Urothelium cell line (cell line): Measurements from ENCODE around the gene PLEKHM2.
"Not testable (repeated sequence)": the region's sequence is repeated elsewhere in the genome, so short reads cannot be mapped to it uniquely, and the experiment has no call there.

ENCODE experiments used
- DNase-seq: peaks from one replicate; pipeline ENCODE4 v3.0.0; 2011; ENCODE audit warnings: low spot score, mixed read lengths
- FAIRE-seq: peaks from 2 replicates; lab custom pipeline; 2011; peaks lifted over from hg19 to GRCh38; lab: Jason Lieb, UNC

Gene PLEKHM2

DNA sequence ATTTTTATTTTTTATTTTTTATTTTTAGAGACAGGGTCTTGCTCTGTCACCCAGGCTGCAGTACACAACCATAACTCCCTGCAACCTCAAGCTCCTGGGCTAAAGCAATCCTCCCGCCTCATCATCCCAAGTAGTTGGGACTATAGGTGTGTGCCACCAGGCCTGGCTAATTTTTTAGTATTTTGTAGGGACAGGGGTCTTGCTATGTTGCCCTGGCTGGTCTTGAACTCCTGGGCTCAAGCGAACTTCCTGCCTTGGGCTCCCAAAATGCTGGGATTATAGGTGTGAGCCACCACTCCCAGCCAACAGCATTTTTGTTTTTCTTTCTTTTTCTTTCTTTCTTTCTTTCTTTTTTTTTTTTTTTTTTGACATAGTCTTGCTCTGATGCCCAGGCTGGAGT lies 14.1 kb downstream of the PLEKHM2 start:
- no peak for FAIRE-seq
- no peak for DNase-seq

DNA sequence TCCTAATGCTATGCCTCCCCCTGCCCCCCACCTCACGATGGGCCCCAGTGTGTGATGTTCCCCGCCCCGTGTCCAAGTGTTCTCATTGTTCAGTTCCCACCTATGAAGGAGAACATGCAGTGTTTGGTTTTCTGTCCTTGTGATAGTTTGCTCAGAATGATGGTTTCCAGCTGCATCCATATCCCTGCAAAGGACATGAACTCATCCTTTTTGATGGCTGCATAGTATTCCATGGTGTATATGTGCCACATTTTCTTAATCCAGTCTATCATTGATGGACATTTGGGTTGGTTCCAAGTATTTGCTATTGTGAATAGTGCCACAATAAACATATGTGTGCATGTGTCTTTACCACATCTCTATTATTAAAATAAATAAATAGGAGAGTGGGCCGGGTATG lies 15.2 kb downstream of the PLEKHM2 start:
- FAIRE-seq, DNase-seq: not testable (repeated sequence)

DNA sequence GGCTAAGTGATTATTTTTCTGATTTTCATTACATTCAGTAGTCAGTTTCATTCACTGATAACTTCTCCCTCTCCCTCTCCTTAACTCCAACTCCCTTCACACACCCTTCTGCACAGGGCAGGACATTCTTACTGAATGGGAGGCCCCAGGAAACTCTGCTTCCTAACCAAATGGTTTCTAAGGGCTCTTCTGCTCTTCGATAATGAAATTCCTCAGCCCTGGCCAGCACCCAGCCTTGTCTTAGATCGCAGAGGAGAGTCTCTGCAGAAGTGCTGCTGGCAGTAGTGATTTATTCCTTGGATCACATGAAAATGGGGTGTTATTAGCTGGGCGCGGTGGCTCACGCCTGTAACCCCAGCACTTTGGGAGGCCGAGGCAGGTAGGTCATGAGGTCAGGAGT lies 16.4 kb downstream of the PLEKHM2 start:
- FAIRE-seq = no peak
- DNase-seq = no peak

DNA sequence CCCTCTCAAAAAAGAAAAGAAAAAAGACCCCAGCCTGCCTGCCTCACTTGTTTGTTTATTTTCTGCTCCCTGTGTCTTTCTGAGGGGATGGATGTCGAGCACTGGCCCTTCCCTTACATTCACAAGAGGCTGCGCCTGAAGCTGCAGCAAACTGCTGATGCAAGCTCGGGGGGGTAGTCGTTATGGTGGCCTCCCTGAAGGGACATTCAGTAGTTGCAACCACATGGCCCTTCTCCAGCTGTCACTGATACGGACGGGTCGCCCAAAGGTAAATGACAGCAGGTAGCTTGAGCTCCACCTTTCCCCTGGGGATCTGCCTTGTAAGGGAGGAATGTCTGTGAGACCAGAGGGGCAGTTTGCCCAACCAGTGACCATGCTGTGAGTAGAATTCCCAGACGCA lies 17.7 kb downstream of the PLEKHM2 start:
- FAIRE-seq = no peak
- no peak for DNase-seq

DNA sequence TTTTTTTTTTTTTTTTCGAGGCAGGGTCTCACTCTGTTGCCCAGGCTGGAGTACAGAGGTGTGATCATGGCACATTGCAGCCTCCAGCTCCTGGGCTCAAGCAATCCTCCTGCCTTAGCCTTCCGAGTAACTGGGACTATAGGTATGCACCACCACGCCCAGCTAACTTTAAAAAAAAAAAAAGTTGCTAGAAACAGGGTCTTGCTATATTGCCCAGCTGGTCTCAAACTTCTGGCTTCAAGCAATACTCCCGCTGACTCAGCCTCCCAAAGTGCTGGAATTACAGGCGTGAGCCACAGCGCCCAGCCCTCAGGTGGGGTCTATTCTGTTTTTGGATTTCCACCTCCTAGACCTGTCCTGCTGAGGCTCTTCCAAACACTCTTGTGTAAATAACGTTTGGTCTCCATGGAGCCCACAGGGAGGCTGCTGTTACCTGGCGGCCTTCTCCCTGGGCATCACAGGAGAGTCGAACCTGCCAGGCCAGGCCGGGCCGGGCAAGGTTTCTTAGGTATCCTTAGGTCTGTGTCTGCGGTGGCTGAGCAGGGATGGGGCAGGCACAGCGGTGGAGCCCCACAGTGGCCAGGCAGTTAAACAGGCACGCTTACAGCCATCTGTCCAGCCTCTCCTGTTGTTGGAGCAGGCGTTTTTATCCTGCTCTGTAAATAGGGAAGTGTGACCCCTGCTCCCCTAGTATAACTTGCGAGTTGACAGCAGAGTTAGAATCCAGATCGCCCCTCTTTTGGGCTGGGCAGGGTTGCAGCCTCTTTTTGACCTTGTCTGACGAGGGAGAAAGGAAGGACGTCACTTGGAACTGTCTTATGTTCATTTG lies 18.8 kb downstream of the PLEKHM2 start:
- DNase-seq = no peak
- no peak for FAIRE-seq

DNA sequence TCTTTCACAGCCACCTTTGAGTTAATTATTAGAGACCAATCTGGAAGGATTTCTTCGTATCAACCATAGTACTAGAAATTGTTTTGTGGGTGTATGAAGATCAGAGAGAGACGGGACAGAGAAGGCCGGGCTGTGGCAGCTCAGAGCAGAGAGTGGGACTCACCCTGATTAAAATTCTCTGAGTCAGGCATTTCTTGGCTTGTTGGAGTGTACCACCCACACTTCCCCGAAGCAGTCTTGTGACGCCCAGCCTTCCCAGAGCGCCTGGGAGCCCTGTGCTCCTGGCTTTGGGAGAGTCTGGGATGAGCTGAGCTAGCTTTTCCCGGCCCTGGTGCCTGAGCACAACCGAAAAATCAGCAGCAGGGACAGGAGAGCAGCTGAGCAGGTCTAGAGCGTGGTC lies 19.4 kb downstream of the PLEKHM2 start:
- no peak for FAIRE-seq

DNA sequence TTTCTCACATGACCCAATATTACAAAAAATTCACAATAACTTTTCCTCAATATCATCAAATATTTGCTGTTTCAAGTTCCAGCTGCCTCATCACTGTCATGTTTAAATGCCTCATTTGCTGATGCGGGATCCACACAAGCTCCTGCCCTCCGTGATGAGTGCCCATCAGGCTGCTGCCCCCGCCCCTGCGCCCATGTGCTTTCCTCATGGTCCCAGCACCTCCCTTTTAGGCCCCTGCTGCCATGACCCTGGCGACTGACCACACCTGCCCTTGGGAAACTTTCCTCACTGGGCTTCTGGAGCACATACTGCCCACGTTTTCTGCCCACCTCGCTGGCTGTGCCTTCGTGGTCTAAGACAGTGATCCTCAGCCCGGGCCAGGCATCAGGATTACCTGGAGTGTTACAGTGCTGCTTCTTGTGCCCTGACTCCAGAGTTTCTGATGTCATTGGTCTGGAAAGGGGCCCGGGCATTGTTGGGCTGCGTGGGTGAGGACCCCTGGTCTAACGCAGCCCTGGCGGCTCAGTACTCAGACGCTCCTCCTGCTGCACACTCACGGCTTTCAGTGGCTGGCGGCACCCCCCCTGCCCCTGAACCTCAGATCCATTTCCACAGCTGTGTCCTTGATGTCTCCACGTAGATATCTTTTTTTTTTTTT lies 20.5 kb downstream of the PLEKHM2 start:
- no peak for FAIRE-seq
- no peak for DNase-seq

More for the DNA sequence above, 19.4 kb downstream of the PLEKHM2 start:
- no peak for DNase-seq

DNA sequence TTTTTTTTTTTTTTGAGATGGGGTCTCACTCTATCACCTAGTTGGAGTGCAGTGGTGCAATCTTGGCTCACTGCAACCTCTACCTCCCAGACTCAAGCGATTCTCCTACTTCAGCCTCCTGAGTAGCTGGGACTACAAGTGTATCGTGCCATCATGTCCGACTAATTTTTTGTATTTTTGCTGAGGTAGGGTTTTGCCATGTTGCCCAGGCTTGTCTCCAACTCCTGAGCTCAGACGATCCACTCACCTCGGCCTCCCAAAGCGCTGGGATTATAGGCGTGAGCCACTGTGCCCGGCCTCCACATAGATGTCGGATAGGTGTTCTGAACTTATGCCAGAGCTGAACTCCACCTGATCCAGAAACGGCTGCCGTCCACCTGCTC lies 21.1 kb downstream of the PLEKHM2 start:
- DNase-seq = no peak
- no peak for FAIRE-seq

DNA sequence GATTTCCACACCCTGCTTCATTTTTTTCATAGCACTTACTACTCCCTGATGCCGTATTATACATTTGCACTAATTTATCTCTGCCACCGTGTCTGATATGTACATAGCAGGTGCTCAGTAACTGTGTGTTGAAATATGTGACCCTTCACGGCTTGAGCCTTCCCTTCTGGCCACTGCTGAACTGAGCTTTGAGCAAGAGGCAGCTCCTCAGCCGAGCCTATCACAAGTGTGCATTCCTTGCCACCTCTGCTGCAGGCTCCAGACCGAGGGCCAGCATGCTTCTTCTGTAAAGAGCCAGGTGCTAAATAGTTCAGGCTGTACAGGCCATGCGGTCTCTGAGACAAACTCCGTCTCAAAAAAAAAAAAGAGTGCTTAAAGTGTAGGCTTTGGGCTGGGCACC lies 22.6 kb downstream of the PLEKHM2 start:
- DNase-seq = no peak
- FAIRE-seq = no peak

DNA sequence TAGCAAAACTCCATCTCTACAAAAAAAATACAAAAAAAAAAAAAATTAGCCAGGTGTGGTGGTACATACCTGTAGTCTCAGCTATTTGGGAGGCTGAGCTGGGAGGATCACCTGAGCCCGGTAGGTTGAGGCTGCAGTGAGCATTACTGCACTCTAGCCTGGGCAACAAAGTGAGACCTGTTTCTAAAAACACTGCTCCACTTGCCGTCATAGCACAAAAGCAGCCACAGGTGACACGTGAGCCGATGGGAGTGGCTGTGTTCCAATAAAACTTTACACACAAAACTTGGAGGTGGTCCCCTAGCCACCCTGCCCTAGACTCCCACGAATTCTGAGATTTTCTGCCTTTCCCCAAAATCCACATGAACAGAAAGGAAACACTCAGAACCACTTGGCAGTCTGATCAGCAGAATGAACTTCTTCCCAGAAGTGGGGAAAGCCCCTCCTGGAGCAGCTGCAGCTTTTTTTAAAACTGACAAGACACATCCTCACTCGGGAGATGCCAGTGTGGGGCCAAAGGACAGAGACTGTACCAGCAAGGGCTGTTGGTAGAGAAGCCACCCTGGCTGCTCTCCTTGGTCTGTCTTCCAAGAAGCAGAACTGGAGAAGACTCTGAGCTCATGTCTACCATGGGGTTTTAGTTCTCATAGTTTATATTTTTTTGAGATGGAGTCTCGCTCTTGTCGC lies 23.3 kb downstream of the PLEKHM2 start:
- DNase-seq (no peak), FAIRE-seq (no peak)

DNA sequence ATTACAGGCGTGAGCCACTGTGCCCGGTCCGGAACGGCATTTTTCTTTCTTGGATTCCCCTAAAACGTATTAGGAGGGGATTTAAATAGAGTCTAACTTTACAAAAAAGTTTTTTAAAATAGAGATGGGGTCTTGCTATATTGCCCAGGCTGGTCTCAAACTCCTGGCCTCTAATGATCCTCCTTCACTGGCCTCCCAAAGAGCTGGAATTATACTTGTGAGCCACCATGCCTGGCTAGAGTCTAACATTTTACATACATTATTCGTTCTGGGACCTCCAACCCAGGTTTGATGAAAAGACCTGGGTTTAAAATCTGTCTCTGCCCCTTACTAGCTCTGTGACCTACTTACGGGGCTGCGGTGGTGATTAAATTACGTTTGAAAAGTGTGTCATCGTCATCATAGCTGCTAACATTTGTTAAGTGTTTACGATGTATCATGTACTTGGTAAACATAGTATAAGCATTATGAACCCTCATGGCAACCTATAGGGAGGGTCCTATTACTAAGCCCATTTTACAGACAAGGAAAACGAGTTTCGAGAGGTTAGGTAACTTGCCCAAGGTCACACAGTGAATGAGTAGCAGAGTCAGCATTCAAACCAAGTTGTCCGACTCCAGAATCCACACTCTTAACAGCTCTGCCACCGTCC lies 24.5 kb downstream of the PLEKHM2 start:
- no peak for FAIRE-seq

DNA sequence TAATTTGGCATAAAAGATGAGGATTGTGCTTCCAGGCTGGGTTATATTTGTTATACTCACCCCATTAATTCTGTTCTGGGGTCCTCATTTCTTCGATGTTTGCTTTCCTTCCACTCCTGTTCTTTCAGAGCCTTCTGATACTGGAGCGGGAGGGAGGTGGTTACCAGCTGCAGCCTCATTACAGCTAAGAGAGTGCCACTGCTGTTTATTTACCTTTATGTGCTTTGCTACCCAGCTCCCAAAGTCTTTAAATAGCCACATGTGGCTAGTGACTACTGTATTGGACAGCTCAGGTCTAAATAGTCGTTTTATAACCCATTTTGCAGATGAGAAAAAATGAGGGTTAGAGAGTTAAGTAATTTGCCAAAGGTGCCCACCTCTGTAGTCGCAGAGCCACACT lies 25.1 kb downstream of the PLEKHM2 start:
- no peak for DNase-seq
- no peak for FAIRE-seq

More for the DNA sequence above, 24.5 kb downstream of the PLEKHM2 start:
- DNase-seq = no peak

DNA sequence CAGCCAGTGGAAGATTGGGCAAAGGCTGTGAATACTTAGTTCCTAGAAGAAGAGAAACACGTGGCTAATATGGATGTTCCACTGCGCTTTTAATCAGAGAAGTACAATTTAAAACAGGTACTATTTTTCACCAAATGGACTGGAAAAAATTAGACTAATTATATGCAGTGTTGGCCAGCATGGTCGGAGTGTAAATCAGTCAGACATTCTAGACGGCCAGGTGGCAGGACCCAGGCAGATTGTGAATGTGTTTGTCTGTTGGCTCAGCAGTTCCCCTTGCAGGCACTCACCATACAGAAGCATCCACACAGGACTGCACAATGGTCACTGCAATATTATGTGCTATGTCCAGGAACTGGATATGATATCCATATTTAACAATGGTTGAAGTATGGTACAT lies 28.0 kb downstream of the PLEKHM2 start:
- no peak for FAIRE-seq

DNA sequence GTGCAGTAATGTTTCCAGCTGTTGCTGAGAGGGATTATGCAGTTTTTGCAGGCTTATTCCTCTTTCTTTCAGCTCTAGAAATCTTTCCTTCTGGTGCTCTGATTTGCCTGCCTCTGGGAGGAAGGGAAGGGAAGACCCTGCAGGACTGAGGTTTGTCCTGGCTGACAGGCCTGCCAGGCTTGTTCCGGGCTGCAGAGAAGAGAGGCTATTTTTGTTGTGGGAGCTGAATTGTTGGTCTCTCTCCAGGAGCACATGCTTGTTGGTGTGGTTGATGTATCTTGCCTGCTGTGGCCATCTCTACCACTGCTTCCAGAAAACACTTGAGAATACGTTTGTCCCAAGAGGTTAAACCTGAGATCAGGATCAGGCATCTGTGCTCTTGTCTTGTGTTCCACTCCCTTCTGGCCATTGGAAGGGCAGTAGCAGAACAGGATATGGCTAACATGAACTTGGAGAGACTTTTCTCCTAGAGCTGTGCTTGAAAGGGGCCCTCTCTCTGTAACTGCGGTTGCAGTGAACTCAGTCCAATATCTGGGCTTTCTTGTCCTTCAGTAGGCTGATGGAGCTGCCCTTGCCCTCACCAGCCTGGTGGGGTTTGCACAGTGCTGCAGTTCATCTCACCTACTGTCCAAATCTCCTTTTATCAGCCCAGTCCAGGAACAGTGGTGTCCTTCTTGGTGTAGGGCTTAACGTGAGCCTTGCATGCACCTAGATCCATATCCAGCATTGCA lies 30.5 kb downstream of the PLEKHM2 start:
- DNase-seq = no peak
- no peak for FAIRE-seq

More for the DNA sequence above, 28.0 kb downstream of the PLEKHM2 start:
- no peak for DNase-seq

DNA sequence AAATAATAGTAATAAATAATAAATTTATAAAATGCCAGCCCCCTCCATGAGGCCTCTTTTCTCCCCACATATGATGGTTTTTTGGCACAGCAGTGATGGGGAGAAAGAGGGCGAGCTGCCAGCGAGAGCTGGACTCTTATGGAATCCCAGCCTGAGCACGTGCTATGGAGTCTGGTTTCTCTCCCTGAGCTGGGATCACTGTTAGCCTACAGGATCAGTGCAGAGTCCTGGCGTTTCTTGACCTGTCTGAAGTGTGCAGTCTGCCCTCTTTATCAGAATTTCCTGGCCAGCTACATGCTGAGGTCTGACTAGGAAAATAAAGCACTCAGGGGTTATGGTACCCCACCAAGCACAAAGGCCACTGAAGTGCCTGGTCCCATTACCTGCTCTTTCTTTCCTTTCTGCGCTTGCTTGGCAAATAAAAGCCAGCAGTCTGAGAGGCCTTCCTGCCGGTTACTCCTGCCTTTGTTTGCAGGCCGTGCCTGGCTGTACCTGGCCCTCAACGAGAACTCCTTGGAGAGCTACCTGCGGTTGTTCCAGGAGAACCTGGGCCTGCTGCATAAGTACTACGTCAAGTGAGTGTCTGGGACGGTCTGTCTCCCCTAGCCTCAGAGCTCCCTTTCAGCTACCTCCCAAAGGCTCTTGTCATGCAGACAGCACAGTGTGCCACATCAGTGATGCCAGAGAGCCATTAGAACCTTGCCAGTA lies 33.5 kb downstream of the PLEKHM2 start:
- no peak for DNase-seq
- no peak for FAIRE-seq

DNA sequence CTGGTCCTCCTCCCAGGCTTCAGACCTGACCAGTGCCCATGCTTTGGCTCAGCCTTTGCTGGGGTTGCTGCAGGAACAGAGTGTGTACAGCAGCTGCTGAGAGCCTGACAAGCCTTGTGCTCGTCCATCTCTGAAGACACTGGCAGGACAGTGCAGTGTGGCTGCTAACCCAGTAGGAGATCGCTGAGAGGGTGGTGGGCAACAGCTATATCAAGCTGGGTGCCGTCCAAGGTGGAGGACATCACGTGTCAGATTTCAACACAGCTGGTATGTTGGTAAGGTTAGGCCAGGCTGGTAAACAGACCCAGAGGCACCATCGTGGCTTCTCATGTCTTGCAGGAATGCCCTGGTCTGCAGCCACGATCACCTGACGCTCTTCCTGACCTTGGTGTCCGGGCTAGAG lies 34.1 kb downstream of the PLEKHM2 start:
- FAIRE-seq = no peak
- no peak for DNase-seq

DNA sequence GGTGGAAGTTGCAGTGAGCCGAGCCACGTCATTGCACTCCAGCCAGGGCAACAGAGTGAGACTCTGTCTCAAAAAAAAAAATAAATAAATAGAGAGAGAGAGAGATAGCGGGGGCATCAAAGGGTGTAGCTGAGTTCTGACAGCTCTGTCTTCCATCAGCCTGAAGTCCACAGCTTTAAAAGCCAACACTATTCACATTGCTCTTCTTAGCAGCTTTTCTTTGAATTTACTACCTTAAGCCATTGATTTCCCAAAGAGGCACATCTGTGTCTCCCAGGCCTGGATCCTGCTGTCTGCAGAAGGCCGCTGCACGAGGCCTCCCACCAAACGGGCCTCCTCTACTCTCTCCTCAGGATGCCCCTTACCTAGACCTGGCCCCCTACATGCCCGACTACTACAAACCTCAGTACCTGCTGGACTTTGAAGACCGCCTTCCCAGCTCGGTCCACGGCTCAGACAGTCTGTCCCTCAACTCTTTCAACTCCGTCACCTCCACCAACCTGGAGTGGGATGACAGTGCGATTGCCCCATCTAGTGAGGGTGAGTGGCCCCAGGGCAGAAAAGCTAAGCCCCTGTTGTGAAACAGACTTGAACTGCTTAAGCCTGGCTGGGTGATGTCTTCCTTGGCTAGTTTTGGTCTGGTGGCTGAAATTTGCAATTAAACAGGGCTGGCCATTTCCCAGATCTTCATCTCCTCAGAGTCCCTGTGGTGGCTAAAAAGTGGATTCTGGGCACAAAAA lies 35.4 kb downstream of the PLEKHM2 start:
- no peak for DNase-seq
- no peak for FAIRE-seq

DNA sequence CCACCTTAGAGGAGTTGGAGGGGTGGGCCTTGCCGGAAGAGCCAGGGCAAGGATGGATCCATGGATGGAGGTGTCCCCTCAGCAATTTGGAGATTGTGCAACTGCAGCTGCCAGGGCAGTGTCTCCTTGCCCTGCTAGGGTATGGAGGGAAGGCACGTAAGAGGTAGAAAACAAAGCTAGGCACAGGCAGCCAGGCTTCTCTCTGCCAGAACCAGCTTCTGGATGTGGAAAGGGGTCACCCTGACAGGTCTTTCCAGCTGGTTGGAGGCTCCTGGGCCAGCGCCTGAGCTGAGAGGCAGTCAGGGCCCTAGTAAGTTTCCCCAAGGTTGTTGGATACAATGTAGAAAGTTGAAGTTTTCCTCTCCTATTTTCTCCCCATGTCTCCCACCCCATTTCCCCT lies 36.7 kb downstream of the PLEKHM2 start:
- DNase-seq (no peak), FAIRE-seq (no peak)

DNA sequence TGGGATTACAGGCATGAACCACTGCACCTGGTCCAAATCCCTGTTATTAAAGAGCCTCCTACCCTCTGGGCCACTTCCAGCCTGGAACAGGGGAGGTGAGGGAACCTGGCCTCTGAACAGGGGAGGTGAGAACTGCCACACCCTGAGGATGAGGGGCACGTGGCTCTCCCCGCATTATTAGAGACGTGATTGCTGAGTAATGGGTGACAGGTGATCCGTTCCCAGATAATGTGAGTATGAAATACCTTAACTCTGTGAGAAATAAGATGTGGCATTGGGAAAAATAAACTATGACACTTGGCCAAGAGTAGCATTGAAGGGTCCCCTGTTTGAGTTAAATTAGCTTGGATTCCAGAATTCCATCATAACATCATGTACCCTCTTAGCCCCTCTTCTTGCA lies 38.3 kb downstream of the PLEKHM2 start:
- no peak for DNase-seq
- FAIRE-seq = no peak
